HG03521 (cell line): ENCODE results near the gene MATCAP1.
A peak's percentile ranks its signal among the peaks of the same experiment; 100 is the strongest.

ENCODE experiments used
- ATAC-seq: cut with Tn5 transposase; IDR thresholded peaks from one replicate; pipeline ENCODE4 v1.9.1; 2021; ENCODE audit warnings: mild to moderate bottlenecking, moderate library complexity; ENCODE audit not compliant: unreplicated experiment

Gene MATCAP1

DNA sequence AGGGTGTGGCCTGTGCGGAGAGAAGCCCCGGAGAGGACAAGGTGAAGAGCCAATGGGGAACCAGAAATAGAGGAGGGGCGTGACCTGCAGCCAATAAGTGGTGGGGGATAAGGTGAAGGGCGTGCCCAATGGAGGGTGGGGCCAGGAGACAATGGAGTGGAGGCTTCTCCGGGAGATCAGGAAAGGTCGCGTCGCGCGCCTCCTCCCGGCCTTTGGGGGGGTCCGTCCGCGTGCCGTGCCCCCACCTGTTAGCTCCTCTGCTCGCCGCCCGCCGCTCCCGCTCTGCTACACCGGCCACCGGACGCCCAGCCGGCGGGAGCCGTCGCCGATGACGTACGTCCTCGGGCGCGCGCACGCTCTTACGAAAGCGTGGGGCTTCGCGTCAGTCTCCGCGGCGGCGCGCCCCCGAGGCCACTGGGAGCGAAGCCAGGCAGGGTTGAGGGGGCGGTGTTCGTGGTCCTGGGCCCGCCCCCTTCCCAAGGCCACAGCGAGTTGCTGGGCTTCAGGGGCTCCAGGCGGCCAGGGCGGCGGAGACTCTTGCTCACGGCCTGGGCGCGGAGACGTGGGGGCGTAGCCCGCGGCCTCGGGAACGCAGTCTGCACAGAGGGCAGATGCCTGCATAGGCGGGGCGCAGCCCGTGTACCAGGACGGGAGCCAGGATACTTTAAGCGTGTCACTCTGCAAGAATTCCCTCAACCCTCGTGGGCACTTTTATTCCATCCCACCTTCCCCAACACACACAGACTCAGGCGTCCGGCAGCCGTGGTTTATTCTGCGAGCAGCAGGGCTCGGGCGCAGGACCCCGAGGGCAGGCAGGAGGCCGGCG is at the start of gene MATCAP1:
Gene MATCAP1 (minus strand): TSS at position 337 of the 826 bp plus-strand sequence. CDS start 3,353 bp downstream, outside the sequence.
- ATAC-seq = peak; percentile 90

DNA sequence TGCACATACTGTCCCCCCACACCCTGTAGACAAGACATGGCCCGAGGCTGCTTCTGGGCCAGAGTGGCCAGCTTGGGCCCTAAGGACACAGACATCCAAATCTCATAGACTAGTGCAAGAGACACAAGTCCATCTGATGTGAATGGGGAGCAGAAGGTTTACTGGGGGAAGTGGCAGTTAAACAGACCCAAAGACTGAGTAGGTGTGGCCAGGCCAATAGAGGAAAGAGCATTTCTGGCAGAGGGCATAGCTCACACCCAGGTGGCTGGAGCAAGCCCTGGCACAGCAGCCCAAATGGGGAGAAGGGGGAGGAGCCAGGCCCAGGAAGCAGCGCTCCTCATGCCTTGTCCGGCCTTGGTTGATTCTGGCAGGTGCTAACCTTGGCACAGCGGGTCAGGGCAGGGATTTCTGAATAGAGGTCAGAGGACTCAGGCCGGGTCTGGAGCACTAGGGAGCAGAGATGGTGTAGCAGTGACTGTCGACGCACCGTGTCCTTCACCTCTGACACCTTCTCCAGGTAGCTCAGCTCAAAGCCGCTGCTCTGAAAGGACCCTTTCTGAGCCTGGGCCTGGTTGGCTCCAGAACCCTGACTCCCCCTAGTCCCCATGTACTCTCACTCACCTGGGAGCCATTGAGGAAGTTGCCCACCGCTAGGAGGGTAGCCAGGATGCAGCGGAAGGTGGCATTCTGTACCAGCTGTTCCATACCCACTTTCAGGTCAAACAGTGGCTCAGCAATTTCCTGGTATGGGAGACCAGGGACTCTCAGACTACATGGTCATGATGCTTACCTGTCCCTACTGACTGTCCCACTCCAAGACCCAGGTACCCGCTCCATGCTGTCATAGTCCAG is 47.3 kb upstream of the MATCAP1 start:
- ATAC-seq = no peak

DNA sequence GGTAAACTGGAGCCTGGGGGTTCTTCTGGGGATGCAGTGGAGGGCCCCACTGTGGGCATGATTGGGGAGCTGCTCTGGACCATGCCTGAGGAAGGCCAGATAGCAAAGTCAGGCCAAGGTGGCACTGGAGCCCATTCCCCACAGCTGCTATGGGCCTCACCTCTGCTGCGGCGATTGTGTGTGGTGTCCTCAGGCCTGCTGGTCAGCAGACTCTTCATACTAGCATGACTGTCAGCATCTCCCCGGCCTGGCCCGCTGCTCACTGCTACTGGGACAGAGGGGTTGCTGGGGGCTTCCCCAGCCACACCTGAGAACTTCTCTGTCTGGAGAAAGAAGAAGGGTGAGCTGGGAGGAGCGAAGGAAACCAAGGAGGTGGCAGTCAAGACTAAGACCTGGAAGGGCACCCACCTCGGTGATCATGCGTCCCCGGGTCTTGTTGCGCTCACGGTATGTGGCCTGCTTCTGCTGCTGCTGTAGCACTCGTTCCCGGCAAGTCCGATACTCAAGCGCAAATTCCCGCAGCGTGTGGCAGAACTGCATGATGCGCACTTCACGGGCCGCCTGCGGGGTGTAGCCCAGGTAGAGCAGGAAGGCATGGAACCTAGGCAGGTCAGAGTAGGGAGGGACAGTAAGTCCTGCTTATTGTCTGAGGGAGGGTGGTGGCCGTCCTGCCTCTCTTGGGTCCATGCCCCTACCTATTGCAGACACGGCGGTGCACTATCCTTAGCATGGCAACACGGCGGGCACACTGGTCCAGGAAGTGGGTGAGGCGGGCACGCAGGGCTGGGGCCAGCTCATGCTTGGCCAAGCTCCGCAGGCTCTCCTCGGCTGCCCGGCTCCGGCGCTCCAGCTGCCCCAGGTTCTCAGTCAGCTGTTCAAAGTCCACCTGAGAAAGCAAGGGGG is 46.4 kb upstream of the MATCAP1 start:
- ATAC-seq = no peak

DNA sequence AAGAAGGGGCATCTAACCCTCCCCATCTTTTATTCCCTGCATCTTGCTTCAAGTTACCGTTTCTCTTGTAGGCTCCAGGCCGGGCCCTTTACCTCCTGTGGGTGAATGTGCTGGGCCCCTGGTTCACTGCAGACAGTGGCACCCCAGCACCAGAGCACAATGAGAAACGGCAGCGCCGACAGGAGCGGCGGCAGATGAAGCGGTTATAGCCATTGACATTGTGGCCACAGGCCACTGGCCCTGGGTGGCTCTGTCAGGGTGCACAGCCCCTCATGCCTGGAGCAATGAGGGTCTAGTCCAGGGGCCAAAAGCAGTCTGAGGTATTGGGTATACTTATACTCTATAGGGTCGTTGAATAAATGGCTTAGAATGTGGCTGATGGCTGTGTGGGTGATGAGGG is 45.1 kb upstream of the MATCAP1 start:
- no peak for ATAC-seq

DNA sequence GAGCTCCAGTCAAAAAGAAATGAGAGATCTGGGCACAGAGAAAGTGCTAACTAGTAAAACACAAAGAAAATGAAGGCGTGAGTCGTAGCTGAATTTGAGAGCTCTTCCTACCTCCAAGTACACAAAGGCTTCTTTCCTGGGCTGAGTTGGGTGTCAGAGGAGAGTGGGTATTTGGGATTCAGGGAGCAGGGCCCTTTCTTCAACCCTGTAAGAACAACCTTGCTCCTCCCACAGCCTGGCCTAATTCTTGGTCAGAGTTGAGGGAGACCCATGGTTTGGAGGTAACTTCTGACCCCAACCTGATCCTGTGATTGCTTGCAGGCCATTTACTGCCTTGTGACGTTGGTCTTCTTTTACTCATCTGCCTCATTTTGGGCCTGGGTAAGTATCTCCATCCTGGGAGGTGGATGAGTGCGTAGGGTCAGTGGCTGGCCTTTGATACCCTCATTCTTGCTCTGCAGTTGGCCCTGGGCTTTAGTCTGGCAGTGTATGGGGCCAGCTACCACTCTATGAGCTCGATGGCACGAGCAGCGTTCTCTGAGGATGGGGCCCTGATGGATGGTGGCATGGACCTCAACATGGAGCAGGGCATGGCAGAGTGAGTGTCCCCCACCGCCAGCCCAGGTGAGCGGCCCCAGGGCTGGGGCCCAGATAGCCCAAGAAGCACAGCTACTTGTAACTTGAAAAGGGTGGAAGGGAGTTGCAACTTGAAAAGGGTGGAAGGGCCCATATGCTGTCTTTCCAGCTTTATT is 44.4 kb upstream of the MATCAP1 start:
- ATAC-seq = no peak

DNA sequence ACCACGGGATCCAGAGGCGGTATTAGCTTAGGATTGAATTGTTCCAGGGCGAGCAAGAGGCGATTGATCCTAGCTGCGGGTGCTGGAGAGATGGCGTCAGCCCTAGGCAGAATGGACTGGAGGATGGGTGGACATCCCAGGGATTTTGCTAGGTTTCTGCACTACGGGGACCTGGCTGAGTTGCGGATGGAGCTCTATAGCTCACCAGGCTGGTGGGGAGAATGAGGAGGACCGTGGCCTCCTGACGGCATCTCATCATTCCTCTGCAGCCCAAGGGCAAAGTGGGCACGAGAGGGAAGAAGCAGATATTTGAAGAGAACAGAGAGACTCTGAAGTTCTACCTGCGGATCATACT is 43.8 kb upstream of the MATCAP1 start:
- no peak for ATAC-seq

DNA sequence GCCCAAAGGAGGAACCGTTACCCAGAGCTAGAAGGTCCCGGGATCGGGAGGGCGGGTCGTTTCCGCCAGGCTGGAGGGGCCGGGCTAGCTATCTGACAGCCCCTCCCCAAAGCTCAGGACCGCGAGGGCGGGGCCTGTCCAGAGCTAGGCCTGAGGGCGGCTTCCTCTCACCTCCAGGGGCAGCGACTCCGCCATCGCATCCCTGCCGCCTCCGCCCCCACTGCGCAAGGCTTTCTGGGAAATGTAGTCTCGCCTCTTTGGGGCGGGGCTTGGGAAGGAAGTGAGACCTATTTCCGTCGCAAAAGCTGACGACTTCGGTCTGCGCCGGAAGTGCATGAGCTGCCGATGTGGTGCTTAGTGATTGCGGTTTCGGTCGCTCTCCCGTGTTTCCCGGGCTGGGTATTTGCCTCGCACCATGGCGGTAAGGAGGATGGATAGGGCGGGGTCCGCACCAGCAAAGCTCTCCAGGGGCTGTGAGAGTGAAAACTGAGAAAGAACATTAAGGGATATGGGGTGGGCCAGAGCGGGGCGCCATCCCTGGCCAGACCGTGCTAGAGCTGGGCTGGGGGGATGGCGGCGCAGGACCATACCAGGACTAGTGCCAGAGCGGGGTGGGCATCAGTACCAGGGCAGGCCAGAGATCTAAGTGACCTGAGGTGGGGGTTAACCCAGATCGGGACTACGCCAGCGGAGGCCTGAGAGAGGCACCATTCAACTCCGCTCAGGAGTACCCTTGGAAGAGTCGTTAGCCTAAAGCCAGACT is 43.2 kb upstream of the MATCAP1 start, which contains the start of gene TMEM208:
Gene TMEM208 (plus strand): TSS at position 327 of the 763 bp plus-strand sequence. CDS start 89 bp downstream, at position 416.
- ATAC-seq = peak; percentile 95

DNA sequence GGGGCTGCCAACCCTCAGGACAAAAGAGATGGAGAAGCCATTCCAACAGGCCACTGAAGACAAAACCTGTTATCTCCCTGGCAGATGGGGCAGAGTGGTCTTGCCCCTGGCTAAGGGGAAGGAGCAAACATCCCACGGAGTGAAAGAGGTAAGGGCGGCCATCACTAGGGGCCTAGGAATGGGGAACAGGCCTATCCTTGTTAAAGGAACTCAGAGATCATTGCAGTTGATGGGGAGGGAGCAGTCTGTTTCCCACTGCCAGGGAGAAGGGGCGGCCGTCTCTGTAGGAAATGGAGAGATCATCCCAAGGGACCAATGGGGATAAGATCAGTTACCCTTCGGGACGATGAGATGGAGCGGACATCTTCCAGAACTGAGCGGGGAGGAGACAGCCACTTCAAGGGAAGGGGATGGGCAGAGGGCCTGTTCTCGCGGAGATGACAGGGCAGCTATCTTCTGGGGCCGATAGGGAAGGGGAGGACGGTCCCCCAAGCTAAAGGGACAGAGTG is 42.6 kb upstream of the MATCAP1 start:
- no peak for ATAC-seq

DNA sequence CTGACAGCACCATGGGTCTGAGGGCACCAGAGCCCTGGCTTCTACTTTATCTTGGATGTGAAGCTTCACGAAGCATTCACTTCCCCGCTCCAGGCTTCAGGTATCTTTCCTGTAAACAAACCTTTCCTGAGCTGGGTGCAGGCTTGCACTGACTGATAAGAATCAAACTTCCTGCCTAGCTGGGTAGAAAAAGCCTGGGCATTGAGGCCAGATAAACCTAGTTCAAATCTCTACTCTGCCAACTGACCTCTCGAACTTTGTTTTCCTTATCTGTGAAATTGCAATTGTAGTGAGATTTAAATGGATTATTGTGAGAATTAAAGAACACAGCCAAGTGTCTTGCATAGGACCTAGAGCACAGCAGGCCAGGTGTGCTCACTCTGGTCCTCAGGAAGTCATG is 40.2 kb upstream of the MATCAP1 start:
- ATAC-seq = no peak

DNA sequence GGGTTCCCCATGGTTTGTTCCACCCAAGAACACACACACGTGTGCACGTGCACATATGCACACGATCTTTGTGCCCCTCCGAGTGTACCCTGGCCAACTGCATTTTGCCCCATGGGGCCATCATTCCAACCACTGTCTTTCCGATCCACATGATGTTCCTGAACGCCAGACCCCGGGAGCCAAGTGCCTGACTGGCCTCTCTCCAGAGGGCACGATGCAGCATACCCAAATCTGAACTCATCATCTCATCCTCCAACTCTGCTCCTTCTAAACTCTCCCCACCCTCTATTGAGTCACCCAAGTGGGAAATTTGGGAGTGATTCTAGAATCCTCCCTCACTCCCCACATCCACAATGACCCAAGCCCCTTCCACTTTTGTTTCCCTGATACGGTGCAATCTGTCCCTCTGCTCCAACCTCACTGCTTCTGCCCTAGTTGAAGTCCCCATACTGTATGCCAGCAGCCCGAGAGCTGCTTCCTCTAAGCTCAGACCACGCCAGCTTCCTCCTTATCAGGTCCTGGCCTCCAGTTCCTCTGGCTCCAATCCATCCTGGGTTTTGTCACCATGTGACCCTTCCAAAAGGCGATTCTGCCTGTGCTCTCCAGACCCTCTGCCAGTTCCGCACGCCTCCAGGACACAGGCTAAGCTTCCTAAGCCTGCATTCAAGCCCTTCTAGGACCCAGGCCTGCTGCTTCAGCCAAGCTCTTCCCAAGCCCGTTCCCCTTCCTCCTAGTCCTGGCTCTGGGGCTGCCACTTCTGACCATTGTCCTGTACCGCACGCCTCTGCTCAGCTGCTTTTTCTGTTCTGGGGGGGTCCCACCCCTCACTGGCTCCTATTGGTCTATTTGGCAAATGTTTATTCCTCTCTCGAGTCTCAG is 33.1 kb upstream of the MATCAP1 start:
- no peak for ATAC-seq

DNA sequence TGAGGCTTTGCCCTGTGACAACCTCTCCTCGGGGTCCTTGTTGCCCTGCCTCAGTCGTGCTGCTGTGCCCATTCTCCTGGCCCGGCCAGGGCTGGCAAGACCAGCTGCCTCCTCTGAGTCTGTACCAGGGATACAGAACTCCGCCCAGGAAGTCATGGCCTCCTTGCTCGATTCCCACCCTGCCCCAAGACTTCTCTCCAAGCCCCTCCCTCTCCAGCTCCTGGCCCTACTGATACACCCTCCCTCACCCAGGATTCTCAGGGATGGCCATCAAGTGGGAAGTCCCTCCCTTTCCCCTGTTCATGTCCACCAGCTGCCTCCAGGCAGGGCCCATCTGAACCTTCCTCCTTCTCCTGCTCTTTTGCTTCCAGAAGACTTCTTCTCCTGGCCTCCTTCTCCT is 31.9 kb upstream of the MATCAP1 start:
- no peak for ATAC-seq

DNA sequence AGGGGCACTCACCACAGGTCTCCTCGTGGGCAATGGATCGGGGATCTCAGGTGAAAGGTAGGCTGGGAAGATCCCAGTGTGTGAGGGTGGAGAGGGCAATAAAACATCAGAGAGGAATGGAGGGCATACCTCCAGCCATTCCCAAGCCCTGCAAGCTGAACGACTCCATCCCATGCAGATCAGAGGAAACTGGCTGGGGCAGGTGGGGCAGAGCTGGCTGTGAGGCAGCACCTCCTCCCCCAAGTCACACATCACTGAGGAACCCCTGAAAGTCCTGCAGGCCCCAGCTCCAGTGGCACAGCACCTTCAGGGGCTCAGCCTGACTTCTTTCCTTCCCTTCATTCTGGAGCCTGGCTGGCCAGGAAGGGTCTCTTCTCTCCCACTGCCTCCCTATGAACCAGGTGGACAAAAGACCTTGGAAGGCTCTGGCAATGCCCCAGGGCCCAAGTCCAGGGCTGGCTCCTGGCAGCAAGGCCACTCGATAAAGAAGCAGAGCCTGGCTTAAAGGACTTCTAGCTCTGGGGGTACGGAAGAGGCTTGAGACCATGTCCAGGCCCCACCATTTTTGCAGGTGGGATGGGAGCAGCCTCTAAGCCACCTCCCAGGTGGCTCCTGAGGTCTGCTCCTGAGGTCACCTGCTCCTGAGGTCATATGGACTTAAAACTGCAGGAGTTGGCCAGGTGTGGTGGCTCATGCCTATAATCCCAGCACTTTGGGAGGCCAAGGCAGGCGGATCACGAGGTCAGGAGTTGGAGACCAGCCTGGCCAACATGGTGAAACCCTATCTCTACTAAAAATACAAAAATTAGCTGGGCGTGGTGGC is 29.6 kb upstream of the MATCAP1 start:
- no peak for ATAC-seq

DNA sequence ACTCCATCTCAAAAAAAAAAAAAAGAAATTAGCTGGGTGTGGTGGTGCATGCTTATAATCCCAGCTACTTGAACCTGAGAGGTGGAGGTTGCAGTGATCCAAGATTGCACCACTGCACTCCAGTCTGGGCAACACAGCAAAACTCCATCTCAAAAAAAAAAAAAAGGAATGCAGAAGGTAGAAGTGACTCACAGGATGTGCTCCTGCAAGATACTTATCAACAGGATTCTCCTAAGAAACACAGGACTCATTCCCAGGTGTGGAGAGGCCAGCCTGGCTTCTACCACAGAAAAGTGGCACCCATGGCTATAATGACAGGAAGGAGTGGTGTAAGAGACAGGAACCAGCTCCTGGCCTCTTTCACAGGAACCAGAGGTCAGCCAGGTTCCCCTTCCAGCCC is 29.0 kb upstream of the MATCAP1 start:
- ATAC-seq = no peak

DNA sequence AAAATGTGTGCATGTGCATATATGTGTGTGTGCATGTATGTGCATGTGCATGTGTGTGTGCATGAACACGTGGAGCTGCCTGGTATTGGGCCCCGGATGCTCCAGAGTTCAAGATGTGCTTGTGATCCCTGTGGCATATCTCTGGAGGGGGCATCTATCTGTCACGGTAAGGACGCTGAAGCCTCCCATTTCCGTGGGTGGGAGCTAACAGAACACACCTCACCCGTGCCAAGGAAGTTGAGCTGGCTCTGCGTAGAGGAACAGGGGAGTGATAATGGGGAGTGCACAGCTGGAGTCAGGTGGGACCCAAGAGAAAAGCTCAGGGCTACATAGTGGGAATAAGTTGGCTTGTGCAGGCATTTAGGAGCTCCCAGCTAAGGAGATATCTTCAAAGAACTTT is 27.9 kb upstream of the MATCAP1 start:
- ATAC-seq = no peak

DNA sequence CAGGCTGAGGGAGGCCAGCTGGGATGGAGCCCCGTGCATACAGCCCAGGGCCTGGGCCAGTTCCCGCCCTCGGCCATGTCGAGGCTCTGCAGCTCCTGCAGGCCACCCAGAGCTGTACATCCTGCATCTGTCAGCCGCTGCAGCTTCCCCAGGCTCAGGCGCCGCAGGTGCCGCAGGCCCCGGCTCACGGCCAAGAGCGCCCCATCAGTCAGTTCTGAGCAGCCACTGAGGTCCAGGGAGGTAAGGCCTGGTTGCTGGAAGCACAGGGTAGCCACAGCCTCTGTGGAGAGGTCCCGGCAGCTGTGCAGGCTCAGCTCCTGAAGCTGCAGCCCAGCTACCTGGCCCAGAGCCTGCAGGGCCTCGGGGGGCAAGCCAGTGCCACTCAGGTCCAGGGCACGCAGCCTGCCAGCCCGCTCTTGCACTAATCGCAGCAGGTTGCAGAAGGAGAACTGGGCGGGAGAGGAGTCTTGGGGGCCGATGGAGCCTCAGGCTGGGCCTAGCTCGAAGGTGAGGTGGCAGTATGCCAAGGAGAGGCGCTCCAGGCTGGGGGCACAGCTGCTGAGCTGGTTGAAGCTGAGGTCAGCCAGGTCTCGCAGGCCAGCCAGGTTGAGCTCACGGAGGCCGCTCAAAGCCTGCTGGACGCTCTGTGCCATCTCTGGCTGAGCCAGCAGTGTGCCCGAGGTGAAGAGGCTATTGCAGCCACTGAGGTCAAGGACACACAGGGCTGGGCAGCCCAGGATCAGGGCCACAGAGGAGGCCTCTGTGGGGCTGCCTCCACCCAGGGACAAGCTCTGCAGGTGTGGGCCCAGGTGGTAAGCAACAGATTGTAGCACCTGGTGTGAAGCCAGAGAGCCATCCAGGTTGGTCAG is 26.5 kb upstream of the MATCAP1 start:
- ATAC-seq = no peak

DNA sequence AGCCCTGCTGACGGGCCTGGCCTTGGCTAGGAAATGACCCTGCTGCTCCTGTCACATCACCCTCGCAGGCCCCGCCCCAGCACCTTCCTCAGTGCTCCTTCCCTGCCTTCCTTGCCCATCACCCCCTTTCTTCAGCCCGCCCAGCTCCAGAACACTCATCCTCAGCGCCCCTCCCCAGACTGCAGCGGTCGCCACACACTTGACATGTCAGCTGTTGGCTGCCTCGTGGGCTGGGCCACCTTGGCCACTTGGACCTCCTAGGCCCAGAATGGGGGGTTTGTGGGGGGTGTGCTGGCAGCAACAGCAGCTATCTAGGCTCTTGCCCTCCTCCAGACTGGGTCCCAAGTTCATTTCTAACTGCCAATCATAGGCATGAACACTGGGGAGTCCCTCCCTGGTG is 25.8 kb upstream of the MATCAP1 start:
- no peak for ATAC-seq
